GM23338 (cell line): ENCODE results near the gene ACOX3. TPM values are rescaled to one million over a fixed set of nuclear protein-coding genes. Genes with fewer than 3 reads are reported as not detected.

Source experiments
- ATAC-seq: fragments of 200-7000 bp; cut with Tn5 transposase; 3 replicates; pipeline ENCODE4 v1.9.1; 2020
- DNase-seq: peaks from one replicate; pipeline ENCODE4 v3.0.0-alpha.2; 2015; ENCODE audit warnings: low spot score
- H2AFZ ChIP-seq: fragments of 200-600 bp; sonication (generic); 2 replicates; pipeline ENCODE4 v1.8.0; 2016; ENCODE audit warnings: antibody characterized with exemption, mild to moderate bottlenecking, moderate library complexity
- H3F3A ChIP-seq: fragments of 200-600 bp; sonication (generic); replicated peaks from 2 replicates; pipeline ENCODE4 v1.8.0; 2017; ENCODE audit warnings: antibody characterized with exemption, mixed run types, low read depth
- H3K27ac ChIP-seq: fragments of 200-600 bp; sonication (generic); 2 replicates; pipeline ENCODE4 v1.6.1; 2016; ENCODE audit warnings: low read depth
- H3K27me3 ChIP-seq: fragments of 200-600 bp; sonication (generic); 2 replicates; pipeline ENCODE4 v1.8.0; 2016; ENCODE audit warnings: mild to moderate bottlenecking, mixed run types, moderate library complexity; ENCODE audit not compliant: insufficient read depth
- H3K36me3 ChIP-seq: fragments of 200-600 bp; sonication (generic); 2 replicates; pipeline ENCODE4 v1.8.0; 2016; ENCODE audit warnings: mild to moderate bottlenecking; ENCODE audit not compliant: insufficient read depth
- H3K4me1 ChIP-seq: fragments of 200-600 bp; sonication (generic); 2 replicates; pipeline ENCODE4 v1.8.0; 2016; ENCODE audit warnings: mild to moderate bottlenecking, moderate library complexity; ENCODE audit not compliant: insufficient read depth
- H3K4me2 ChIP-seq: fragments of 200-600 bp; sonication (generic); 2 replicates; pipeline ENCODE4 v1.7.1; 2017; ENCODE audit warnings: mixed run types
- H3K4me3 ChIP-seq: fragments of 200-600 bp; sonication (generic); 2 replicates; pipeline ENCODE4 v1.6.1; 2016; ENCODE audit warnings: mixed run types
- H3K79me2 ChIP-seq: fragments of 200-600 bp; sonication (generic); replicated peaks from 2 replicates; pipeline ENCODE4 v1.8.0; 2017; ENCODE audit warnings: mild to moderate bottlenecking; ENCODE audit not compliant: insufficient read depth
- H3K9me2 ChIP-seq: fragments of 200-600 bp; sonication (generic); 2 replicates; pipeline ENCODE4 v1.8.0; 2017; ENCODE audit not compliant: insufficient read depth
- H4K20me1 ChIP-seq: fragments of 200-600 bp; sonication (generic); replicated peaks from 2 replicates; pipeline ENCODE4 v1.8.0; 2017; ENCODE audit warnings: mild to moderate bottlenecking; ENCODE audit not compliant: insufficient read depth
- H3K27ac Mint-ChIP-seq: 2 replicates; pipeline ENCODE4 v1.8.0; 2020; ENCODE audit warnings: inconsistent platforms, mild to moderate bottlenecking, moderate library complexity, mixed read lengths
- H3K27me3 Mint-ChIP-seq: 3 replicates; pipeline ENCODE4 v1.8.0; 2022; ENCODE audit warnings: low read depth, mild to moderate bottlenecking, moderate library complexity, mixed read lengths, inconsistent platforms; ENCODE audit not compliant: insufficient read depth, poor library complexity
- H3K36me3 Mint-ChIP-seq: 3 replicates; pipeline ENCODE4 v1.8.0; 2021; ENCODE audit warnings: low read depth, mild to moderate bottlenecking, inconsistent platforms, moderate library complexity, mixed read lengths
- H3K4me1 Mint-ChIP-seq: 3 replicates; pipeline ENCODE4 v1.8.0; 2020; ENCODE audit warnings: mild to moderate bottlenecking, inconsistent platforms, mixed read lengths
- H3K4me3 Mint-ChIP-seq: 3 replicates; pipeline ENCODE4 v1.8.0; 2021; ENCODE audit warnings: moderate library complexity, mild to moderate bottlenecking, inconsistent platforms, mixed read lengths
- H3K9me3 Mint-ChIP-seq: 3 replicates; pipeline ENCODE4 v1.8.0; 2020; ENCODE audit warnings: moderate library complexity, mild to moderate bottlenecking, inconsistent platforms, mixed read lengths
- CREB1 ChIP-seq: fragments of 250-450 bp; sonication (Bioruptor Pico); IDR thresholded peaks from 2 replicates; pipeline ENCODE4 v1.5.0; 2020; ENCODE audit warnings: low read depth, mild to moderate bottlenecking, moderate library complexity
- CTCF ChIP-seq, 2 experiments: fragments of 200-600 bp in 1 of 2; sonication (generic) in 1 of 2; conservative IDR thresholded peaks; 2 replicates each; pipeline versions ENCODE4 v1.5.1 to v1.6.1; 2016 to 2017; ENCODE audit warnings: antibody characterized with exemption in 2 of 2, low read depth in 2 of 2, mild to moderate bottlenecking in 2 of 2, moderate library complexity in 1 of 2
- EZH2 ChIP-seq: fragments of 200-600 bp; sonication (generic); IDR thresholded peaks from one replicate; pipeline ENCODE4 v1.8.0; 2017; ENCODE audit warnings: antibody characterized with exemption, mild to moderate bottlenecking, low read depth; ENCODE audit not compliant: unreplicated experiment
- JUNB ChIP-seq: IDR thresholded peaks from one replicate; pipeline ENCODE4 v1.6.1; 2016; ENCODE audit warnings: antibody characterized with exemption; ENCODE audit not compliant: unreplicated experiment
- NANOG ChIP-seq: IDR thresholded peaks from 2 replicates; pipeline ENCODE4 v1.6.1; 2016; ENCODE audit warnings: antibody characterized with exemption, borderline replicate concordance
- POLR2AphosphoS5 ChIP-seq: IDR thresholded peaks from 2 replicates; pipeline ENCODE4 v1.6.1; 2016; ENCODE audit warnings: antibody characterized with exemption, low read depth
- REST ChIP-seq: IDR thresholded peaks from one replicate; pipeline ENCODE4 v1.6.1; 2018; ENCODE audit warnings: antibody characterized with exemption; ENCODE audit not compliant: unreplicated experiment
- STAT1 ChIP-seq: IDR thresholded peaks from one replicate; pipeline ENCODE4 v1.6.1; 2016; ENCODE audit warnings: antibody characterized with exemption; ENCODE audit not compliant: unreplicated experiment
- ZNF114 ChIP-seq: fragments of 250-450 bp; sonication (Bioruptor Pico); IDR thresholded peaks from 2 replicates; pipeline ENCODE4 v1.5.0; 2020; ENCODE audit warnings: mild to moderate bottlenecking, moderate library complexity
- ZNF331 ChIP-seq: fragments of 250-450 bp; sonication (Bioruptor Pico); IDR thresholded peaks from 2 replicates; pipeline ENCODE4 v1.5.0; 2020; ENCODE audit warnings: low read depth, mild to moderate bottlenecking, moderate library complexity
- ZNF462 ChIP-seq: fragments of 250-450 bp; sonication (Bioruptor Pico); IDR thresholded peaks from 2 replicates; pipeline ENCODE4 v1.5.0; 2020; ENCODE audit warnings: mild to moderate bottlenecking, moderate library complexity
- polyA plus RNA-seq: library from polyadenylated mRNA; unstranded; fragments of >200 nt; fragmentation: Nextera tagmentation; extraction: Ambion mirVana; gene quantifications from 2 replicates; pipeline ENCODE4 v1.2.1, GENCODE V29; 2016
- total RNA-seq: library from RNA; depleted of rRNA; stranded (reverse); fragments of >200 nt; shearing (Covaris generic); gene quantifications from 2 replicates; pipeline ENCODE4 v1.2.3, GENCODE V29; 2014

Gene ACOX3
- total and polyA plus RNA-seq, 2 experiments from 2014 or later = 6.4 to 17.2 TPM

DNA sequence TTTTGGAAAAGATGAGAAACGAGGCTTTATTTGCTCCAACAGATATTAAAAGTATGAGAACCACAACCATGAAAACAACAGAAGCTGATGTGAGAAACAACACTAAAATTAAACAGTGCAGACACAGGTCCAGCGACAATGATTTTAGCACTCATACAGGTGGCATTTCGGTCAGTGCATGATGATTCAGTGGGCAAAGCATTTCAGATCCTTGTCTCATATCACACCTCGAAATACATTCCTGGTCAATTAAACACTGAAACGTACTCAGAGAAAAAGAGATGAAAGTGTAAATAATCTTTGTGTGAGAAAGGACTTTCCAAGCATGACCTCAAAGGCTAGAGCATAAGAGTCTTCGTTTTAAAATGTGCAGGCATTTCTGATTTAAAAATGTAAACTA lies 85.2 kb downstream of the ACOX3 start (continued):
- no peak for TF ChIP-seq REST
- TF ChIP-seq CTCF (conservative IDR thresholded peaks at IDR 0.05; ENCODE audit: low read depth in 2 of 2) = no peak
- TF ChIP-seq POLR2AphosphoS5 = no peak
- no peak for TF ChIP-seq ZNF114 (CRISPR knock-in tag)
- TF ChIP-seq JUNB = no peak
- TF ChIP-seq NANOG = no peak
- TF ChIP-seq EZH2 = no peak

- no peak overlapping the region for H3K4me3 ChIP-seq
- H3K4me2 ChIP-seq = no peak overlapping the region
- Mint-ChIP-seq H3K27ac (no peak overlapping the region), H3K36me3 (peaks cover 2% of the 10 kb centered on the region; the same call in 1 of the 3 replicates), H3K4me3 (no peak overlapping the region), H3K27me3 (peaks cover 19% of the 10 kb centered on the region), H3K4me1 (peaks cover 48% of the 10 kb centered on the region), H3K9me3 (0 out of 3 replicates have a peak, but pooled peaks cover 2% of the 10 kb centered on the region)
- H3K27me3 ChIP-seq = peaks cover 12% of the 10 kb centered on the region
- no peak for DNase-seq
- H3K27ac ChIP-seq = no peak overlapping the region
- no peak overlapping the region for H2AFZ ChIP-seq
- peaks cover 22% of the 10 kb centered on the region for H3K4me1 ChIP-seq
- H3K9me2 ChIP-seq = peaks cover 9% of the 10 kb centered on the region
- no peaks in the 10 kb centered on the region for H4K20me1 ChIP-seq
- no peak for ATAC-seq
- no peaks in the 10 kb centered on the region for H3K79me2 ChIP-seq
- no peaks in the 10 kb centered on the region; the same call in 1 of the 2 replicates for H3F3A ChIP-seq
- H3K36me3 ChIP-seq = no peaks in the 10 kb centered on the region
- TF ChIP-seq EZH2 (no peak), JUNB (no peak), ZNF462 (CRISPR knock-in tag) (no peak), ZNF331 (CRISPR knock-in tag) (no peak), STAT1 (no peak), CREB1 (no peak), CTCF (conservative IDR thresholded peaks at IDR 0.05; ENCODE audit: low read depth in 2 of 2) (no peak)
Measured at GRCh38 chr4:8353912-8354453, 86.5 kb downstream of the ACOX3 start.
